Measurements from ENCODE around the gene EIF4E2.

DNA sequence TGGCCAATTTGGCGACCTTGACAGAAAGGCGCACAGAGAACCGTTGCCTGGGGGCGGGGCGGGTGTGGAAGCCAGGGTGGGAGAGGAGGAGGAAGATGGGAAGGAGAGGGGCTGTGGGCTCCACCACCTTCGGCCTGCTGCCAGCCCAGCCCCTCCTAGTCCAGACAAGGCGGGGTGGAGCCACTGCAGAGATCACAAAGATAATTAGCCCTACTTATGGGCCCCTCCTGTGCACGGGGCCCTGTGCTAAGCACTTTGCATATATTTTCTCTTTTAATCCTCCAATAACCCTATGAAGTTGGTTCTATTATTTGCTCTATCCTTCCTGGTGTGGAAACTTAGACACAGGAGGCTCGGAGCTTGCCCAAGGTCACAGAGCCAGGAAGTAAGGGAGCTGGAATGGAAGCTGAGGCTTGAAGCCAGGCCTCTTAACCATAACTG lies 49.1 kb upstream of the EIF4E2 start:
- no peak for TF ChIP-seq ZBTB7A (CRISPR knock-in tag; IDR thresholded peaks at IDR 0.05)
- no peak for TF ChIP-seq ZC3H4 (CRISPR knock-in tag; IDR thresholded peaks at IDR 0.05; ENCODE audit: borderline replicate concordance)
- TF ChIP-seq, protein P1, sequence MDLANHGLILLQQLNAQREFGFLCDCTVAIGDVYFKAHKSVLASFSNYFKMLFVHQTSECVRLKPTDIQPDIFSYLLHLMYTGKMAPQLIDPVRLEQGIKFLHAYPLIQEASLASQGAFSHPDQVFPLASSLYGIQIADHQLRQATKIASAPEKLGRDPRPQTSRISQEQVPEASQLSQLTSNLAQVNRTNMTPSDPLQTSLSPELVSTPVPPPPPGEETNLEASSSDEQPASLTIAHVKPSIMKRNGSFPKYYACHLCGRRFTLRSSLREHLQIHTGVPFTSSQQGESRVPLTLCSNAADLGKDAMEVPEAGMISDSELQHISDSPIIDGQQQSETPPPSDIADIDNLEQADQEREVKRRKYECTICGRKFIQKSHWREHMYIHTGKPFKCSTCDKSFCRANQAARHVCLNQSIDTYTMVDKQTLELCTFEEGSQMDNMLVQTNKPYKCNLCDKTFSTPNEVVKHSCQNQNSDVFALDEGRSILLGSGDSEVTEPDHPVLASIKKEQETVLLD (CRISPR knock-in tag; IDR thresholded peaks at IDR 0.05; ENCODE audit: low read depth): no peak
- no peak for TF ChIP-seq MED1 (CRISPR knock-in tag; IDR thresholded peaks at IDR 0.05)
- TF ChIP-seq SP2 (CRISPR knock-in tag; IDR thresholded peaks at IDR 0.05): no peak

Measured in HepG2 (cell line).